OCI-LY3 (cell line): ENCODE data around the gene KLF15.

Experiments used
- H2AFZ ChIP-seq: fragments of 200-600, 300-600 bp; shearing (Covaris generic); 2 replicates; pipeline ENCODE4 v1.6.0; 2014; ENCODE audit warnings: antibody characterized with exemption, low read depth, low read length
- H3K27ac ChIP-seq: fragments of 200-600, 300-600 bp; sonication (generic); 2 replicates; pipeline ENCODE4 v1.5.1; 2014; ENCODE audit warnings: mild to moderate bottlenecking, low read length, moderate library complexity, mixed read lengths
- H3K27me3 ChIP-seq: fragments of 200-600, 300-600 bp; sonication (generic); 2 replicates; pipeline ENCODE4 v1.6.1; 2014; ENCODE audit warnings: low read depth, low read length, mixed read lengths
- H3K36me3 ChIP-seq: fragments of 200-600, 300-600 bp; sonication (generic); replicated peaks from 2 replicates; pipeline ENCODE3; 2014; ENCODE audit warnings: low read depth, low read length, mixed read lengths
- H3K4me1 ChIP-seq: fragments of 300-600, 200-600 bp; sonication (generic); 2 replicates; pipeline ENCODE4 v1.6.1; 2014; ENCODE audit warnings: low read length, mixed read lengths
- H3K4me2 ChIP-seq: fragments of 200-600, 300-600 bp; sonication (generic); 2 replicates; pipeline ENCODE4 v1.6.1; 2014; ENCODE audit warnings: low read length, mixed read lengths
- H3K4me3 ChIP-seq: fragments of 300-600, 200-600 bp; sonication (generic); 2 replicates; pipeline ENCODE4 v1.5.1; 2014; ENCODE audit warnings: antibody characterized with exemption, mild to moderate bottlenecking, low read length, moderate library complexity
- H3K79me2 ChIP-seq: fragments of 300-600, 200-600 bp; shearing (Covaris generic); 2 replicates; pipeline ENCODE4 v1.6.1; 2014; ENCODE audit warnings: mild to moderate bottlenecking, low read length, mixed read lengths
- H3K9ac ChIP-seq: fragments of 300-600, 200-600 bp; shearing (Covaris generic); 2 replicates; pipeline ENCODE4 v1.6.0; 2014; ENCODE audit warnings: mild to moderate bottlenecking, low read length, moderate library complexity
- H3K9me3 ChIP-seq: fragments of 200-600, 300-600 bp; shearing (Covaris generic); 2 replicates; pipeline ENCODE4 v1.6.1; 2014; ENCODE audit warnings: low read length, mixed read lengths; ENCODE audit not compliant: insufficient read depth
- H4K20me1 ChIP-seq: fragments of 200-600, 300-600 bp; sonication (generic); 2 replicates; pipeline ENCODE4 v1.6.1; 2016; ENCODE audit warnings: low read length, mixed read lengths; ENCODE audit not compliant: insufficient read depth
- EZH2phosphoT487 ChIP-seq: fragments of 200-600 bp; shearing (Covaris generic); IDR thresholded peaks from 2 replicates; pipeline ENCODE4 v1.6.1; 2018; ENCODE audit warnings: antibody characterized with exemption, mixed run types, low read depth
- TF ChIP-seq, protein P1 (sequence below): fragments of 200-600, 300-600 bp; sonication (generic); IDR thresholded peaks from 2 replicates; pipeline ENCODE4 v1.5.1; 2014; ENCODE audit warnings: antibody characterized with exemption, low read length, low read depth

Gene KLF15

DNA sequence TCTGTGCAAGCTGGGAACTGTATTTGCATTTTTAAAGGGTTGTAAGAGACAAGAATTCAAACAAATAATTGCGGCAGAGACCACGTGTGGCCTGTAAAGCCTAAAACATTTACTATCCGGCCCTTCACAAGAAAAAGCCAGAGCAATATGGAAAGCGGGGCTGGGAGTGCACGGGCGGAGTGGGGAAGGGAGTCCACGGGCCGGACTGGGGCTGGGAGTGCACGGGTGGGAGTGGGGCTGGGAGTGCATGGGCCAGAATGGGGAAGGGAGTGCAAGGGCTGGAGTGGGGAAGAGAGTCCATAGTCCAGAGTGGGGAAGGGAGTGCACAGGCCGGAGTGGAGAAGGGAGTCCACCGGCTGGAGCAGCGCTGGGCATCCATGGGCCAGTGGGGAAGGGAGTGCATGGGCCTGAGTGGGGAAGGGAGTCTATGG lies 41.2 kb downstream of the KLF15 start:
- Histone ChIP-seq H3K79me2 (no peaks in the 10 kb centered on the region), H3K4me1 (no peaks in the 10 kb centered on the region), H2AFZ (no peak overlapping the region), H3K9ac (no peak overlapping the region), H3K27ac (no peak overlapping the region), H4K20me1 (no peaks in the 10 kb centered on the region), H3K36me3 (no peaks in the 10 kb centered on the region), H3K27me3 (peaks cover 11% of the 10 kb centered on the region), H3K9me3 (no peaks in the 10 kb centered on the region), H3K4me3 (no peak overlapping the region), H3K4me2 (no peak overlapping the region)
- TF ChIP-seq, protein P1, sequence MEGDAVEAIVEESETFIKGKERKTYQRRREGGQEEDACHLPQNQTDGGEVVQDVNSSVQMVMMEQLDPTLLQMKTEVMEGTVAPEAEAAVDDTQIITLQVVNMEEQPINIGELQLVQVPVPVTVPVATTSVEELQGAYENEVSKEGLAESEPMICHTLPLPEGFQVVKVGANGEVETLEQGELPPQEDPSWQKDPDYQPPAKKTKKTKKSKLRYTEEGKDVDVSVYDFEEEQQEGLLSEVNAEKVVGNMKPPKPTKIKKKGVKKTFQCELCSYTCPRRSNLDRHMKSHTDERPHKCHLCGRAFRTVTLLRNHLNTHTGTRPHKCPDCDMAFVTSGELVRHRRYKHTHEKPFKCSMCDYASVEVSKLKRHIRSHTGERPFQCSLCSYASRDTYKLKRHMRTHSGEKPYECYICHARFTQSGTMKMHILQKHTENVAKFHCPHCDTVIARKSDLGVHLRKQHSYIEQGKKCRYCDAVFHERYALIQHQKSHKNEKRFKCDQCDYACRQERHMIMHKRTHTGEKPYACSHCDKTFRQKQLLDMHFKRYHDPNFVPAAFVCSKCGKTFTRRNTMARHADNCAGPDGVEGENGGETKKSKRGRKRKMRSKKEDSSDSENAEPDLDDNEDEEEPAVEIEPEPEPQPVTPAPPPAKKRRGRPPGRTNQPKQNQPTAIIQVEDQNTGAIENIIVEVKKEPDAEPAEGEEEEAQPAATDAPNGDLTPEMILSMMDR, result no peak
- no peak for TF ChIP-seq EZH2phosphoT487

DNA sequence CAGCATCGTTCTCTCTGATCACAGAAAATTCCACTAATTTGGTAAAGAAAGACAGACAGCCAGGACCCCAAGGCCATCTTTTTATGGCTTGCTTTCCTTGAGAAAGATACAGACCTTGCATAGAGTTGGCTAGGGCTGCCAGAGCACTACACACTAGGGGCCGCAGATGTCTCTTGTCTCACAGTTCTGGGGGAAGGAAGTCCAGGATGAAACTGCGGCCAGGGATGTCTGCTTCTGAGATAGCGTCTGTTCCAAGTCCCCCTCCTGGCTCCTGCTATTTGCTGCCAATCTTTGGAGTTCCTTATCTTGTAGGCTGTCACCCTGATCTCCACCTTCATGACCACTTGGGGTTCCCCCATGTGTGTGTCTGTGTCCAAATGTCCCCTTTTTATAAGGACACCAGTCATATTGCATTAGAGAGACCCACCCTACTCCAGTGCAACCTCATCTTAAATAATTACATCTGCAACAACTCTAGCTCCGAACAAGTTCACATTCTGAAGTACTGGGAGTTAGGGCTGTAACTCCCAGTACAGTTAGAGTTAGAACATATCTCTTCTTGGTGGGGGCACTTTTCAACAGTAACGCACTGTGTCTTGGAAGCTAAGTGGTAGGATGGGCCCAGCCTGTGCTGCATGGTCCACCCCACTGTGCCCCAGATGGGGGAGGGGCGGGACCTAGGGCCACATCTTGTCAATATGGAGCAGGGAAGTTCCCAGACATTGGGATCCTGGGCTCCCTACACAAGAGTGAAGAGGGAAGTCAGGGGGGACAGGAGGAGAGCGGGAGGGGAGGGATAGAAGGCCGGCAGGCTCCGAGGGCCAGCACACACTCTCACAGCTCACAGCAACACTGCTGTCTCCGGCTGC lies 42.2 kb downstream of the KLF15 start:
- Histone ChIP-seq H3K9ac (no peak overlapping the region), H3K27me3 (peaks cover 11% of the 10 kb centered on the region), H4K20me1 (no peaks in the 10 kb centered on the region), H3K79me2 (no peaks in the 10 kb centered on the region), H3K4me2 (no peak overlapping the region), H3K9me3 (no peaks in the 10 kb centered on the region), H3K4me3 (no peak overlapping the region), H3K36me3 (no peaks in the 10 kb centered on the region), H2AFZ (no peak overlapping the region), H3K4me1 (no peaks in the 10 kb centered on the region), H3K27ac (no peak overlapping the region)
- TF ChIP-seq EZH2phosphoT487, result no peak
- TF ChIP-seq, protein P1, result no peak

DNA sequence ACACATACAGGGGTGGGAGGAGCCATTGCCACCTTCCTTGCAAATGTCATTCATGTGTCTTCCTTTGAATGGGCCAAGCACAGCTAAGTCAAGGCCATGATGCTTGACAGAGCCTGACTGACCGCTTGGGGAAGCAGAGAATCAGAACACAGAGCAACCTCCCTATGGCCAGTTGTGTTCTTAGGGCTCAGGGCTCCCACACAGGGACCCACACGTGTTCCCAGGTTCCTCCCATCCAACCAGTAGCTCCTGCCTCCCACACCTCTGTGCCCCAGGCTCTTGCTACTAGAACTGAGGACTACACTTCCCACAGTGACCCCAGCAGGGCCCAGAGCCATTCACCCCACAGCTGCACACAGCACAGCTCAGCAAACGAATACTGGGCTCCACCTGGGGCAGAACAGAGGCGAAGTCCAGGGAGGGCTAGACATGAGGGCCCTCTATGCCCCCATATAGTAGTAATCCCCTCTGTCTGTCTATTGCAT lies 42.9 kb downstream of the KLF15 start:
- TF ChIP-seq EZH2phosphoT487, result no peak
- TF ChIP-seq, protein P1, result no peak
- H4K20me1 ChIP-seq, result no peaks in the 10 kb centered on the region
- no peaks in the 10 kb centered on the region for H3K79me2 ChIP-seq
- H3K27ac ChIP-seq, result no peak overlapping the region
- no peak overlapping the region for H3K4me2 ChIP-seq
- no peak overlapping the region for H3K9ac ChIP-seq
- H3K4me3 ChIP-seq, result no peak overlapping the region
- no peaks in the 10 kb centered on the region for H3K36me3 ChIP-seq
- H3K4me1 ChIP-seq, result no peaks in the 10 kb centered on the region
- no peaks in the 10 kb centered on the region for H3K9me3 ChIP-seq
- H3K27me3 ChIP-seq, result peaks cover 9% of the 10 kb centered on the region
- no peak overlapping the region for H2AFZ ChIP-seq

DNA sequence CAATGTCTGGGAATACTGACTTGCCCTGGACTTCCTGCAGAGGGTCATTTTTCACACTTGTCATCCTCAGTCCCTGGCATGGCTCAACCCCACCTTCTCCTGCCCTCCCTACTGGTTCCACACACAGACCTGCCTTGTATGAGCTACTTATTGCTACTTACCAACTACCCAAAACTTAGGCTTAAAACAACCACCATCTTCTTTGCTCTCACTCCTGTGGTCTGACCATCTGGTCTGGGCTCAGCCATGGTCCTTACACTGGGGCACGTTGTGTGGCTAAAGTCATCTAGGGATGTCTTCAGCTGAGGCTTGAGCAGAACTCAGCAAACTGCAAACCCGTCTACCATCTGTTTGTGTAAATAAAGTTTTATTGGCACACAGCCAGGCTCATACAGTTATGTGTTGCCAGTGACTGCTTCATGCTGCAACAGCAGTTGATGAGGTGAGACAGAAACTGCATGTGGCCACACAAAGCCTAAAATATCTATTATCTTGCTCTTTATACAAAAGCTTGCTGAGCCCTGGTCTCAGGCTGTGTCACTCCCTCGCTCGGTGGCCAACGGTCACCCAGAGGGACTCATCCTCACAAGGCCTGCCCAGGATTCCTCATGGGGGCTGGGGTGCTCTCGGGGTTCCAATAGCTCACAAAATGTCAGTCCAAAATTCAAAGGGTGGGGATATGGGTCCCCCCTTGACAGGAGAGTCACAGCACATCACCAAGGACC lies 43.5 kb downstream of the KLF15 start:
- no peaks in the 10 kb centered on the region for H3K36me3 ChIP-seq
- H2AFZ ChIP-seq, result no peak overlapping the region
- no peaks in the 10 kb centered on the region for H4K20me1 ChIP-seq
- H3K27ac ChIP-seq, result no peak overlapping the region
- H3K9ac ChIP-seq, result no peak overlapping the region
- H3K4me3 ChIP-seq, result no peak overlapping the region
- H3K27me3 ChIP-seq, result peaks cover 7% of the 10 kb centered on the region
- H3K4me2 ChIP-seq, result no peak overlapping the region
- no peaks in the 10 kb centered on the region for H3K9me3 ChIP-seq
- TF ChIP-seq EZH2phosphoT487, result no peak
- TF ChIP-seq, protein P1, result no peak
- no peaks in the 10 kb centered on the region for H3K4me1 ChIP-seq
- H3K79me2 ChIP-seq, result no peaks in the 10 kb centered on the region
